ENCODE data around the gene USP12. TPM values are rescaled to one million over a fixed set of nuclear protein-coding genes. Genes with fewer than 3 reads are reported as not detected.

USP12 gene
- total RNA-seq, 1 experiment from 2014 or later, result 36.2 TPM

DNA sequence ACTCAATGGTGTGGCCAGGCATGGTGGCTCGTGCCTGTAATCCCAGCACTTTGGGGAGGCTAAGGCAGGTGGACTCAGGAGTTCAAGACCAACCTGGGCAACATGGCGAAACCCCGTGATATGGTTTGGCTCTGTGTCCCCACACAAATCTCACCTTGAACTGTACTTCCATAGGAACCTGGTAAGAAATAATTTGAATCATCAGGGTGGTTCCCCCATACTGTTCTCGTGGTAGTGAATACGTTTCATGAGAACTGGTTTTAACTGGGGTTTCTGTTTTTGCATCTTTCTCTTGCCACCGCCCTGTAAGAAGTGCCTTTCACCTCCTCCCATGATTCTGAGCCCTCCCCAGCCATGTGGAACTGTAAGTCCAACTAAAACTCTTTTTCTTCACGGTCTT is 49.6 kb downstream of the USP12 start:
- H3K27me3 Mint-ChIP-seq (ENCODE audit: insufficient read depth, unreplicated experiment), result no peaks in the 10 kb centered on the region
- POLR2A ChIA-PET, result no interaction called here
- H3K36me3 ChIP-seq (ENCODE audit: control insufficient read depth, insufficient read depth, low read length), result peaks cover 2% of the 10 kb centered on the region
- TF ChIP-seq, protein P1, sequence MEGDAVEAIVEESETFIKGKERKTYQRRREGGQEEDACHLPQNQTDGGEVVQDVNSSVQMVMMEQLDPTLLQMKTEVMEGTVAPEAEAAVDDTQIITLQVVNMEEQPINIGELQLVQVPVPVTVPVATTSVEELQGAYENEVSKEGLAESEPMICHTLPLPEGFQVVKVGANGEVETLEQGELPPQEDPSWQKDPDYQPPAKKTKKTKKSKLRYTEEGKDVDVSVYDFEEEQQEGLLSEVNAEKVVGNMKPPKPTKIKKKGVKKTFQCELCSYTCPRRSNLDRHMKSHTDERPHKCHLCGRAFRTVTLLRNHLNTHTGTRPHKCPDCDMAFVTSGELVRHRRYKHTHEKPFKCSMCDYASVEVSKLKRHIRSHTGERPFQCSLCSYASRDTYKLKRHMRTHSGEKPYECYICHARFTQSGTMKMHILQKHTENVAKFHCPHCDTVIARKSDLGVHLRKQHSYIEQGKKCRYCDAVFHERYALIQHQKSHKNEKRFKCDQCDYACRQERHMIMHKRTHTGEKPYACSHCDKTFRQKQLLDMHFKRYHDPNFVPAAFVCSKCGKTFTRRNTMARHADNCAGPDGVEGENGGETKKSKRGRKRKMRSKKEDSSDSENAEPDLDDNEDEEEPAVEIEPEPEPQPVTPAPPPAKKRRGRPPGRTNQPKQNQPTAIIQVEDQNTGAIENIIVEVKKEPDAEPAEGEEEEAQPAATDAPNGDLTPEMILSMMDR (IDR thresholded peaks at IDR 0.05; ENCODE audit: insufficient read depth in 1 of 2, low read depth in 1 of 2, low read length in 1 of 2, severe bottlenecking in 1 of 2, unreplicated experiment in 1 of 2), result no peak
- no peak overlapping the region for H3K27ac Mint-ChIP-seq (ENCODE audit: unreplicated experiment)
- CTCF ChIA-PET, result no interaction called here
- no peak overlapping the region for H3K4me3 ChIP-seq (ENCODE audit: low read depth, low read length)
- peaks cover 22% of the 10 kb centered on the region for H3K9me3 Mint-ChIP-seq (ENCODE audit: unreplicated experiment)
- peaks cover 45% of the 10 kb centered on the region for H3K36me3 Mint-ChIP-seq (ENCODE audit: insufficient read depth, unreplicated experiment)
- no TSS peak for BruUV-seq (replicated peaks)
- DNase-seq, result no peak
- no peaks in the 10 kb centered on the region for H3K4me1 ChIP-seq
- H3K27me3 ChIP-seq (replicated peaks; ENCODE audit: control insufficient read depth, insufficient read depth, low read length), result no peaks in the 10 kb centered on the region
- H3K4me3 Mint-ChIP-seq (ENCODE audit: unreplicated experiment), result no peak overlapping the region
- peaks cover 11% of the 10 kb centered on the region; the same call in 1 of the 2 replicates for H3K9me3 ChIP-seq
- intact Hi-C loops (cut with micrococcal nuclease; ENCODE audit: unreplicated experiment), result no loop called here
- peaks cover 10% of the 10 kb centered on the region for H3K4me1 Mint-ChIP-seq (ENCODE audit: low read depth, unreplicated experiment)

DNA sequence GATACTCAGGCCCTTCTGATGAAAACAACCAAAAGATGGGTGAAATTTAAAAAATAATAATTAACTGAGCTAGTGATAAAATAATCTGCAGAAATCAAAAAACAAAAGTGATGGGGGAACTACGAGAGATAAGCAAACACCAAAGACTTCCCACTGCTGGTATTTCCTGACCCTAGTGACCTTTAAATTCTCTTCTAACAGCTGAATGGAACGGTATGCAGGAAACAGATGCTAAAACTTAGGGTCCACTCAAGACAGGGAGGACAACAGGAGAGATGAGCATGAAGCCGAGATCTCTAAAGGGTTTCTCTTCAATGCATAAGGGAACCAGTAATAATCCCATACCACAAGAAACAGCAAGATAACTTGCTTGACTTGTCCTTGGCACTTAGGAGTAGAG is 50.8 kb downstream of the USP12 start:
- H3K36me3 ChIP-seq (ENCODE audit: control insufficient read depth, insufficient read depth, low read length), result no peaks in the 10 kb centered on the region; the same call in none of the 2 replicates
- H3K9me3 Mint-ChIP-seq (ENCODE audit: unreplicated experiment), result peaks cover 22% of the 10 kb centered on the region
- H3K9me3 ChIP-seq, result peaks cover 11% of the 10 kb centered on the region; the same call in 1 of the 2 replicates
- TF ChIP-seq, protein P1 (IDR thresholded peaks at IDR 0.05; ENCODE audit: insufficient read depth in 1 of 2, low read depth in 1 of 2, low read length in 1 of 2, severe bottlenecking in 1 of 2, unreplicated experiment in 1 of 2), result no peak
- no peak overlapping the region for H3K4me3 ChIP-seq (ENCODE audit: low read depth, low read length)
- H3K27ac Mint-ChIP-seq (ENCODE audit: unreplicated experiment), result peak overlapping the region; percentile 82
- H3K36me3 Mint-ChIP-seq (ENCODE audit: insufficient read depth, unreplicated experiment), result peaks cover 41% of the 10 kb centered on the region
- H3K4me3 Mint-ChIP-seq (ENCODE audit: unreplicated experiment), result no peak overlapping the region
- POLR2A ChIA-PET, result no interaction called here
- no peaks in the 10 kb centered on the region for H3K27me3 Mint-ChIP-seq (ENCODE audit: insufficient read depth, unreplicated experiment)
- CTCF ChIA-PET, result no interaction called here
- no peaks in the 10 kb centered on the region for H3K4me1 ChIP-seq
- BruUV-seq (replicated peaks), result no TSS peak
- H3K4me1 Mint-ChIP-seq (ENCODE audit: low read depth, unreplicated experiment), result peaks cover 10% of the 10 kb centered on the region
- intact Hi-C loops (cut with micrococcal nuclease; ENCODE audit: unreplicated experiment), result no loop called here
- no peaks in the 10 kb centered on the region for H3K27me3 ChIP-seq (replicated peaks; ENCODE audit: control insufficient read depth, insufficient read depth, low read length)
- no peak for DNase-seq

DNA sequence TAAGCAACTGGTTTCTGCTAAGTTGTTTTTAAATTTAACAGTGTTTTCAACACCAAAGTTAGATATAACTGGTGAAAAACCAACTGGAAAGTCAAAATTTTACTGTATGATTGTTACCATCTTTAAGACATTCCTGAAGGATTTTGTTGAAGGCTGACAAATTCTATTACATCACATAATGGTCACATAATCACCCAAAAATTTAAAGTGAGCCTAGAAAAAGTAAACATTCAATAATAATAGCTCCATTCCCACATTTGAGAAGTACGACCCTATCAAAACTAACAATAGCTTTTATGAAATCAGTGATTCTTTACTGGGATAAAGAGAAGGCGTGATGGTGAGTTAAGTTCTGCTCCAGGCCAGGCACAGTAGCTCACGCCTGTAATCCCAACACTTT is 51.6 kb downstream of the USP12 start:
- no TSS peak for BruUV-seq (replicated peaks)
- DNase-seq, result no peak
- Mint-ChIP-seq H3K36me3 (ENCODE audit: insufficient read depth, unreplicated experiment) (peaks cover 33% of the 10 kb centered on the region), H3K27me3 (ENCODE audit: insufficient read depth, unreplicated experiment) (no peaks in the 10 kb centered on the region), H3K4me3 (ENCODE audit: unreplicated experiment) (no peak overlapping the region), H3K27ac (ENCODE audit: unreplicated experiment) (no peak overlapping the region), H3K9me3 (ENCODE audit: unreplicated experiment) (peaks cover 22% of the 10 kb centered on the region), H3K4me1 (ENCODE audit: low read depth, unreplicated experiment) (peaks cover 10% of the 10 kb centered on the region)
- no peaks in the 10 kb centered on the region for H3K4me1 ChIP-seq
- ChIA-PET POLR2A (no interaction called here), CTCF (no interaction called here)
- H3K4me3 ChIP-seq (ENCODE audit: low read depth, low read length), result no peak overlapping the region
- H3K36me3 ChIP-seq (ENCODE audit: control insufficient read depth, insufficient read depth, low read length), result no peaks in the 10 kb centered on the region; the same call in 1 of the 2 replicates
- intact Hi-C loops (cut with micrococcal nuclease; ENCODE audit: unreplicated experiment), result no loop called here
- peaks cover 6% of the 10 kb centered on the region; the same call in 1 of the 2 replicates for H3K9me3 ChIP-seq
- no peaks in the 10 kb centered on the region for H3K27me3 ChIP-seq (replicated peaks; ENCODE audit: control insufficient read depth, insufficient read depth, low read length)
- TF ChIP-seq, protein P1 (IDR thresholded peaks at IDR 0.05; ENCODE audit: insufficient read depth in 1 of 2, low read depth in 1 of 2, low read length in 1 of 2, severe bottlenecking in 1 of 2, unreplicated experiment in 1 of 2), result no peak
